NCI-H524 (cell line): Measurements from ENCODE around the gene CDK11A.
"Not testable (repeated sequence)": the region's sequence is repeated elsewhere in the genome, so short reads cannot be mapped to it uniquely, and the experiment has no call there.

ENCODE experiments used
- DNase-seq, 2 experiments: peaks; one replicate each; lab custom pipeline; 2025; lab: John Stamatoyannopoulos, UW

Gene CDK11A

GRCh38 chr1:1662392-1662791, 61.8 kb downstream of the CDK11A start:
- DNase-seq, result not testable (repeated sequence)

- peak; percentile 76 to 87 for DNase-seq
Observed at GRCh38 chr1:1658583-1659549, 65.3 kb downstream of the CDK11A start, which contains the start of gene CDK11B. CDK11B (minus strand) TSS chr1:1659004; CDS start chr1:1657485, 1,519 bp downstream.
